ENCODE results near the gene UGT1A3. TPM values are rescaled to one million over a fixed set of nuclear protein-coding genes. Genes with fewer than 3 reads are reported as not detected.

UGT1A3 gene
- total and polyA plus RNA-seq, 4 donors: 7.0 to 61.6 (median 18.2) TPM; not detected in 1

- peak; percentile 12 for DNase-seq (ENCODE audit: low spot score)
- 80% methylated on average over 7 of the region's 7 CpGs for WGBS
- TF ChIP-seq RAD21 (IDR thresholded peaks at IDR 0.05) (no peak), RXRA (IDR thresholded peaks at IDR 0.05) (no peak), JUND (IDR thresholded peaks at IDR 0.05) (no peak), CTCF (IDR thresholded peaks at IDR 0.05; ENCODE audit: low read depth, low read length, missing input control) (no peak), ZBTB33 (IDR thresholded peaks at IDR 0.05) (no peak), TAF1 (conservative IDR thresholded peaks at IDR 0.05) (no peak), FOXA2 (IDR thresholded peaks at IDR 0.05) (no peak)
- no peak overlapping the region for H3K9ac ChIP-seq (ENCODE audit: low read depth in 1 of 2, low read length in 2 of 2)
- H3K9me3 ChIP-seq (ENCODE audit: control insufficient read depth in 4 of 4, low read length in 3 of 4): no peaks in the 10 kb centered on the region
- H3K27ac ChIP-seq (ENCODE audit: low read depth in 1 of 2, low read length in 2 of 2): no peak overlapping the region
- no peaks in the 10 kb centered on the region for H3K4me1 ChIP-seq (ENCODE audit: control insufficient read depth in 4 of 4, insufficient read depth in 4 of 4, low read length in 3 of 4)
- no peaks in the 10 kb centered on the region for H3K36me3 ChIP-seq (ENCODE audit: control insufficient read depth in 4 of 4, insufficient read depth in 3 of 4, low read depth in 1 of 4, low read length in 3 of 4)
- no peaks in the 10 kb centered on the region for H3K27me3 ChIP-seq (ENCODE audit: control insufficient read depth in 4 of 4, insufficient read depth in 4 of 4, low read length in 3 of 4)
- H3K4me3 ChIP-seq (ENCODE audit: low read depth in 1 of 3, low read length in 3 of 3): no peak overlapping the region
Measured at GRCh38 chr2:233800208-233800607, 71.4 kb downstream of the UGT1A3 start.

GRCh38 chr2:233801357-233802131 lies 72.7 kb downstream of the UGT1A3 start:
- Histone ChIP-seq H3K4me3 (ENCODE audit: low read depth in 1 of 3, low read length in 3 of 3) (no peak overlapping the region), H3K27ac (ENCODE audit: low read depth in 1 of 2, low read length in 2 of 2) (no peak overlapping the region), H3K9ac (ENCODE audit: low read depth in 1 of 2, low read length in 2 of 2) (no peak overlapping the region), H3K36me3 (ENCODE audit: control insufficient read depth in 4 of 4, insufficient read depth in 3 of 4, low read depth in 1 of 4, low read length in 3 of 4) (no peaks in the 10 kb centered on the region), H3K4me1 (ENCODE audit: control insufficient read depth in 4 of 4, insufficient read depth in 4 of 4, low read length in 3 of 4) (no peaks in the 10 kb centered on the region), H3K27me3 (ENCODE audit: control insufficient read depth in 4 of 4, insufficient read depth in 4 of 4, low read length in 3 of 4) (no peaks in the 10 kb centered on the region), H3K9me3 (ENCODE audit: control insufficient read depth in 4 of 4, low read length in 3 of 4) (no peaks in the 10 kb centered on the region)
- peak; percentile 27 for DNase-seq (ENCODE audit: low spot score)
- TF ChIP-seq HNF4A (conservative IDR thresholded peaks at IDR 0.05): no peak
- no peak for TF ChIP-seq JUND (IDR thresholded peaks at IDR 0.05)
- no peak for TF ChIP-seq GABPA (IDR thresholded peaks at IDR 0.05 in 1 of 2, conservative IDR thresholded peaks at IDR 0.05 in 1 of 2)
- TF ChIP-seq RXRA (IDR thresholded peaks at IDR 0.05): no peak
- no peak for TF ChIP-seq SP1 (IDR thresholded peaks at IDR 0.05)
- TF ChIP-seq MAX (IDR thresholded peaks at IDR 0.05): no peak
- no peak for TF ChIP-seq TAF1 (conservative IDR thresholded peaks at IDR 0.05)
- TF ChIP-seq HNF4G (IDR thresholded peaks at IDR 0.05): no peak
- TF ChIP-seq RAD21 (IDR thresholded peaks at IDR 0.05): no peak
- no peak for TF ChIP-seq NR2F2 (IDR thresholded peaks at IDR 0.05)
- TF ChIP-seq FOXA1 (IDR thresholded peaks at IDR 0.05): no peak
- TF ChIP-seq EGR1 (IDR thresholded peaks at IDR 0.05; ENCODE audit: low read depth in 2 of 2): no peak
- 81% methylated on average over 9 of the region's 9 CpGs for WGBS

Data from liver (tissue), 9 donors.